Endothelial cell of umbilical vein (primary cell): Measurements from ENCODE around the gene TXLNA. TPM values are rescaled to one million over a fixed set of nuclear protein-coding genes. Genes with fewer than 3 reads are reported as not detected.

Experiments used
- BruUV-seq: library from RNA; stranded (reverse); fragments of 400-500 nt; replicated peaks from 2 replicates; lab custom pipeline; 2021; lab: Mats Ljungman, UMichigan
- CTCF ChIA-PET: fragments of 300-600, 350-600 bp; sonication (Branson Sonifier 250); formaldehyde crosslinking; loops from one replicate; lab custom pipeline; 2021; ENCODE audit warnings: antibody characterized with exemption, inconsistent platforms; lab: Charles Lee
- POLR2A ChIA-PET: fragments of 300-600, 350-600 bp; sonication (Branson Sonifier 250); formaldehyde crosslinking; loops from one replicate; lab custom pipeline; 2021; ENCODE audit warnings: antibody characterized with exemption, inconsistent platforms; lab: Charles Lee
- DNase-seq: peaks from one replicate; pipeline ENCODE4 v3.0.0-alpha.2; 2011; ENCODE audit warnings: low read depth, low spot score
- FAIRE-seq: peaks from 2 replicates; lab custom pipeline; 2011; peaks lifted over from hg19 to GRCh38; lab: Jason Lieb, UNC
- H2AFZ ChIP-seq: 2 replicates; pipeline ENCODE4 v1.6.0; 2012; ENCODE audit warnings: low read depth, low read length, control low read depth, inconsistent platforms
- H3K27ac ChIP-seq: 2 replicates; pipeline ENCODE4 v1.5.1; 2011; ENCODE audit warnings: low read depth, mild to moderate bottlenecking, control low read depth, low read length, moderate library complexity; ENCODE audit not compliant: insufficient read depth
- H3K27me3 ChIP-seq, 2 experiments: 2 replicates each; pipeline versions ENCODE4 v1.6.0 to v1.6.1; 2011; ENCODE audit warnings: low read length in 2 of 2, mixed read lengths in 1 of 2; ENCODE audit not compliant: control insufficient read depth in 2 of 2, insufficient read depth in 2 of 2
- H3K36me3 ChIP-seq, 2 experiments: 2 replicates in 1 of 2; 3 replicates in 1 of 2; pipeline ENCODE4 v1.5.1; 2011; ENCODE audit warnings: low read length in 2 of 2, mild to moderate bottlenecking in 1 of 2, moderate library complexity in 1 of 2; ENCODE audit not compliant: control insufficient read depth in 2 of 2, insufficient read depth in 2 of 2; ENCODE audit errors: extremely low read depth in 1 of 2
- H3K4me1 ChIP-seq: 3 replicates; pipeline ENCODE4 v1.5.1; 2011; ENCODE audit warnings: mild to moderate bottlenecking, low read length; ENCODE audit not compliant: control insufficient read depth, insufficient read depth; ENCODE audit errors: extremely low read depth
- H3K4me2 ChIP-seq: 2 replicates; pipeline ENCODE4 v1.6.1; 2011; ENCODE audit warnings: low read length, control low read depth, mixed read lengths; ENCODE audit not compliant: insufficient read depth
- H3K4me3 ChIP-seq, 3 experiments: fragments of 200-600 bp in 1 of 3; sonication (generic), shearing (Covaris generic) in 1 of 3; replicated peaks in 1 of 3; 2 replicates each; pipeline ENCODE4 v1.5.1; 2011 to 2016; ENCODE audit warnings: control low read depth in 3 of 3, low read length in 3 of 3, mild to moderate bottlenecking in 2 of 3, inconsistent platforms in 1 of 3, low read depth in 1 of 3, moderate library complexity in 1 of 3; ENCODE audit not compliant: insufficient read depth in 1 of 3
- H3K79me2 ChIP-seq: 2 replicates; pipeline ENCODE4 v1.6.0; 2012; ENCODE audit warnings: low read length, inconsistent platforms; ENCODE audit not compliant: control insufficient read depth, insufficient read depth
- H3K9ac ChIP-seq: replicated peaks from 2 replicates; pipeline ENCODE3; 2011; ENCODE audit warnings: low read length, control low read depth; ENCODE audit not compliant: insufficient read depth; ENCODE audit errors: extremely low read depth
- H3K9me1 ChIP-seq: replicated peaks from 3 replicates; pipeline ENCODE4 v1.6.0; 2011; ENCODE audit warnings: mild to moderate bottlenecking, low read length; ENCODE audit not compliant: control insufficient read depth, insufficient read depth; ENCODE audit errors: extremely low read depth
- H3K9me3 ChIP-seq: replicated peaks from 2 replicates; pipeline ENCODE4 v1.5.1; 2012; ENCODE audit warnings: low read length, inconsistent platforms; ENCODE audit not compliant: control insufficient read depth, insufficient read depth
- H4K20me1 ChIP-seq: replicated peaks from 2 replicates; pipeline ENCODE3; 2011; ENCODE audit warnings: mild to moderate bottlenecking, low read length; ENCODE audit not compliant: control insufficient read depth, insufficient read depth; ENCODE audit errors: extremely low read depth
- CTCF ChIP-seq, 2 donors: IDR thresholded peaks; 1 replicate in 1 of 2; 2 replicates in 1 of 2; pipeline ENCODE4 v1.5.1; 2011; ENCODE audit warnings: low read length in 2 of 2, mild to moderate bottlenecking in 2 of 2, moderate library complexity in 2 of 2, control low read depth in 1 of 2, inconsistent platforms in 1 of 2, low read depth in 1 of 2; ENCODE audit not compliant: insufficient read depth in 1 of 2; ENCODE audit errors: extremely low read depth in 1 of 2
- EZH2 ChIP-seq: IDR thresholded peaks from 2 replicates; pipeline ENCODE4 v1.6.1; 2012; ENCODE audit warnings: borderline replicate concordance, low read depth, mild to moderate bottlenecking, moderate library complexity, low read length, inconsistent platforms; ENCODE audit not compliant: severe bottlenecking
- FOS ChIP-seq: IDR thresholded peaks from 2 replicates; pipeline ENCODE4 v1.6.1; 2011; ENCODE audit warnings: mild to moderate bottlenecking, low read length, moderate library complexity, borderline replicate concordance; ENCODE audit not compliant: insufficient read depth
- GATA2 ChIP-seq: IDR thresholded peaks from 2 replicates; pipeline ENCODE4 v1.7.0; 2011; ENCODE audit warnings: low read depth, mild to moderate bottlenecking, moderate library complexity, mixed read lengths, low read length; ENCODE audit not compliant: insufficient read length, insufficient read depth
- JUN ChIP-seq: IDR thresholded peaks from 2 replicates; pipeline ENCODE4 v1.6.1; 2011; ENCODE audit warnings: borderline replicate concordance, low read depth; ENCODE audit not compliant: insufficient read length, insufficient read depth
- MAX ChIP-seq: IDR thresholded peaks from 2 replicates; pipeline ENCODE4 v1.6.1; 2011; ENCODE audit not compliant: insufficient read depth, insufficient read length
- MYC ChIP-seq: IDR thresholded peaks from one replicate; pipeline ENCODE4 v1.6.1; 2011; ENCODE audit warnings: mild to moderate bottlenecking, low read depth, low read length
- POLR2A ChIP-seq: IDR thresholded peaks from 2 replicates; pipeline ENCODE4 v1.6.1; 2012; ENCODE audit warnings: low read depth, mild to moderate bottlenecking, control low read depth, low read length
- POLR2AphosphoS5 ChIP-seq: IDR thresholded peaks from 2 replicates; pipeline ENCODE4 v1.6.1; 2012; ENCODE audit warnings: low read depth, mild to moderate bottlenecking, control low read depth, low read length, moderate library complexity; ENCODE audit not compliant: insufficient read depth
- dilution Hi-C: fragments of 300-500 bp; cut with MboI; formaldehyde crosslinking; loops from one replicate; pipeline ENCODE4 v1.15.0; 2019; ENCODE audit warnings: low sequenced_read_pairs; ENCODE audit not compliant: extremely low pct_ligation_motif_present
- intact Hi-C: fragments of 100-400 bp; cut with micrococcal nuclease; formaldehyde crosslinking; loops from one replicate; pipeline ENCODE4 v1.10.0; 2022
- polyA plus RNA-seq, 4 experiments: library from polyadenylated mRNA; depleted of rRNA in 3 of 4; stranded (reverse) in 3 of 4; unstranded in 1 of 4; fragments of >200 nt; gene quantifications; 2 replicates each; pipeline versions ENCODE4 v1.2.1 to v1.2.3, GENCODE V29; 2011 to 2012; ENCODE audit warnings: missing spikeins in 1 of 4
- total RNA-seq: library from RNA; stranded (reverse); gene quantifications from 2 replicates; pipeline ENCODE4 v1.2.3, GENCODE V29; 2021

TXLNA gene
- total and polyA plus RNA-seq, 2 donors (not counting 3 experiments of a cell fraction or from before 2014, with no cell fraction given): 41.8 to 69.4 TPM

GRCh38 chr1:32205401-32206370 lies 26.2 kb downstream of the TXLNA start, which contains the start of gene IQCC:
IQCC (plus strand) TSS chr1:32205671; CDS start chr1:32205682, 11 bp downstream.
- FAIRE-seq: peak; percentile 84
- H3K27ac ChIP-seq: peak within 1 kb of the TSS; percentile 19
- BruUV-seq: TSS peak; percentile 75
- no peaks in the 10 kb centered on the region for H4K20me1 ChIP-seq
- dilution Hi-C loops: no loop called here
- H3K4me1 ChIP-seq: peaks cover 27% of the 10 kb centered on the region
- H3K36me3 ChIP-seq: no peaks in the 10 kb centered on the region
- ChIA-PET POLR2A (interaction anchor here (0.6 to 1.7 kb wide), 3 partner anchors 56 to 189 kb away, joined by 3 to 4 read pairs (median 3); partner anchors contain the start of gene MARCKSL1), CTCF (interaction anchor here (0.6 to 3.4 kb wide), 5 partner anchors 10 to 195 kb away, joined by 3 to 25 read pairs (median 4); no protein-coding TSS in a partner anchor)
- H3K4me2 ChIP-seq: peak within 1 kb of the TSS; percentile 85
- no peaks in the 10 kb centered on the region for H3K27me3 ChIP-seq
- H3K9me1 ChIP-seq: no peaks in the 10 kb centered on the region
- no peaks in the 10 kb centered on the region for H3K79me2 ChIP-seq
- peak within 1 kb of the TSS; percentile 83 for H3K9ac ChIP-seq
- intact Hi-C loops: no loop called here
- H3K9me3 ChIP-seq: no peaks in the 10 kb centered on the region
- peak; percentile 82 for DNase-seq
- H2AFZ ChIP-seq: peak within 1 kb of the TSS; percentile 96
- peak within 1 kb of the TSS; percentile 53 to 68 (median 68) for H3K4me3 ChIP-seq
- TF ChIP-seq EZH2 (no peak), MAX (peak; percentile 30), POLR2AphosphoS5 (peak; percentile 92), POLR2A (peak; percentile 86), FOS (no peak), JUN (no peak), MYC (no peak), CTCF (IDR thresholded peaks at IDR 0.05; ENCODE audit: extremely low read depth in 1 of 2, insufficient read depth in 1 of 2, low read depth in 1 of 2, low read length in 2 of 2) (no peak), GATA2 (no peak)
